H1 (cell line): ENCODE results near the gene KRTAP12-4. TPM values are rescaled to one million over a fixed set of nuclear protein-coding genes. Genes with fewer than 3 reads are reported as not detected.

Source experiments
- CTCF ChIA-PET: fragments of 300-600 bp; sonication (Branson Sonifier 250); formaldehyde crosslinking; loops from one replicate; lab custom pipeline; 2021; ENCODE audit not compliant: partially characterized antibody; lab: Charles Lee
- POLR2A ChIA-PET: fragments of 300-600 bp; sonication (Branson Sonifier 250); formaldehyde crosslinking; loops from one replicate; lab custom pipeline; 2021; ENCODE audit warnings: inconsistent platforms; ENCODE audit not compliant: partially characterized antibody; lab: Charles Lee
- DNase-seq, 2 experiments: peaks; one replicate each; pipeline versions ENCODE4 v3.0.0 to v3.0.0-alpha.2; 2010 to 2022; ENCODE audit warnings: low spot score in 2 of 2, low read depth in 1 of 2, mixed read lengths in 1 of 2
- FAIRE-seq: peaks from 2 replicates; lab custom pipeline; 2011; peaks lifted over from hg19 to GRCh38; lab: Jason Lieb, UNC
- H2AFZ ChIP-seq: 2 replicates; pipeline ENCODE4 v1.8.1; 2012; ENCODE audit warnings: low read length, inconsistent platforms
- H2AK5ac ChIP-seq: 2 replicates; pipeline ENCODE4 v1.6.1; 2013; ENCODE audit warnings: low read depth, low read length
- H2BK120ac ChIP-seq: replicated peaks from 2 replicates; pipeline ENCODE3; 2013; ENCODE audit warnings: low read depth, low read length, inconsistent platforms
- H2BK12ac ChIP-seq: 2 replicates; pipeline ENCODE4 v1.6.1; 2013; ENCODE audit warnings: low read depth, low read length
- H2BK15ac ChIP-seq: 2 replicates; pipeline ENCODE4 v1.6.1; 2013; ENCODE audit warnings: low read length
- H2BK20ac ChIP-seq: 2 replicates; pipeline ENCODE4 v1.6.1; 2013; ENCODE audit warnings: low read length
- H2BK5ac ChIP-seq: 2 replicates; pipeline ENCODE4 v1.6.1; 2013; ENCODE audit warnings: low read depth, low read length
- H3K14ac ChIP-seq: 2 replicates; pipeline ENCODE4 v1.6.1; 2013; ENCODE audit warnings: inconsistent platforms; ENCODE audit not compliant: insufficient read length
- H3K18ac ChIP-seq: 2 replicates; pipeline ENCODE4 v1.6.1; 2013; ENCODE audit warnings: low read length; ENCODE audit errors: extremely low read depth
- H3K23ac ChIP-seq: 2 replicates; pipeline ENCODE4 v1.6.1; 2013; ENCODE audit warnings: inconsistent platforms; ENCODE audit not compliant: insufficient read length
- H3K23me2 ChIP-seq: 2 replicates; pipeline ENCODE4 v1.6.1; 2013; ENCODE audit warnings: low read depth, low read length
- H3K27ac ChIP-seq: 2 replicates; pipeline ENCODE4 v1.6.1; 2011; ENCODE audit warnings: low read depth, low read length, inconsistent platforms
- H3K27me3 ChIP-seq, 4 experiments: replicated peaks in 1 of 4; 1 replicate in 1 of 4; 2 replicates in 3 of 4; pipeline versions ENCODE4 v1.6.1 to v1.8.1; 2011 to 2013; ENCODE audit warnings: low read length in 3 of 4, mild to moderate bottlenecking in 3 of 4, inconsistent platforms in 2 of 4, mixed read lengths in 2 of 4, moderate library complexity in 1 of 4; ENCODE audit not compliant: control insufficient read depth in 3 of 4, insufficient read depth in 3 of 4; ENCODE audit errors: extremely low read depth in 1 of 4
- H3K36me3 ChIP-seq, 4 experiments: 2 replicates each; pipeline versions ENCODE4 v1.6.1 to v1.8.1; 2011 to 2013; ENCODE audit warnings: mild to moderate bottlenecking in 4 of 4, low read length in 3 of 4, moderate library complexity in 2 of 4, control low read depth in 1 of 4, inconsistent platforms in 1 of 4; ENCODE audit not compliant: insufficient read depth in 4 of 4, control insufficient read depth in 2 of 4
- H3K4ac ChIP-seq: replicated peaks from 2 replicates; pipeline ENCODE3; 2013; ENCODE audit warnings: low read length, low read depth, mixed read lengths, inconsistent platforms; ENCODE audit not compliant: insufficient read length
- H3K4me1 ChIP-seq, 4 experiments: replicated peaks in 1 of 4; 1 replicate in 1 of 4; 2 replicates in 3 of 4; pipeline versions ENCODE4 v1.6.1 to v1.8.1; 2011 to 2013; ENCODE audit warnings: low read length in 3 of 4, inconsistent platforms in 2 of 4, mixed read lengths in 1 of 4; ENCODE audit not compliant: insufficient read depth in 4 of 4, control insufficient read depth in 3 of 4
- H3K4me2 ChIP-seq, 2 experiments: 2 replicates each; pipeline versions ENCODE4 v1.6.1 to v1.8.1; 2011 to 2013; ENCODE audit warnings: low read depth in 2 of 2, low read length in 2 of 2, control low read depth in 1 of 2, inconsistent platforms in 1 of 2, mild to moderate bottlenecking in 1 of 2; ENCODE audit not compliant: insufficient read depth in 1 of 2
- H3K4me3 ChIP-seq, 4 experiments: fragments of 200-600, 300-600 bp in 1 of 4; sonication (generic), shearing (Covaris generic), sonication (Bioruptor Twin) in 1 of 4; 2 replicates each; pipeline versions ENCODE4 v1.5.1 to v1.8.1; 2011 to 2016; ENCODE audit warnings: low read length in 4 of 4, low read depth in 3 of 4, control low read depth in 2 of 4, inconsistent platforms in 2 of 4, mild to moderate bottlenecking in 2 of 4, mixed read lengths in 1 of 4, moderate library complexity in 1 of 4; ENCODE audit not compliant: insufficient read depth in 2 of 4; ENCODE audit errors: extremely low read depth in 1 of 4
- H3K56ac ChIP-seq: replicated peaks from 2 replicates; pipeline ENCODE3; 2013; ENCODE audit warnings: low read depth, mild to moderate bottlenecking, mixed read lengths, low read length, inconsistent platforms; ENCODE audit not compliant: insufficient read length
- H3K79me1 ChIP-seq: 2 replicates; pipeline ENCODE4 v1.6.1; 2013; ENCODE audit warnings: low read depth, low read length, control low read depth
- H3K79me2 ChIP-seq, 2 experiments: 2 replicates each; pipeline versions ENCODE4 v1.6.1 to v1.8.1; 2012 to 2013; ENCODE audit warnings: low read length in 2 of 2, mild to moderate bottlenecking in 2 of 2, inconsistent platforms in 1 of 2; ENCODE audit not compliant: insufficient read depth in 2 of 2, control insufficient read depth in 1 of 2
- H3K9ac ChIP-seq, 4 experiments: replicated peaks in 1 of 4; 1 replicate in 1 of 4; 2 replicates in 3 of 4; pipeline versions ENCODE4 v1.6.1 to v1.8.1; 2011 to 2013; ENCODE audit warnings: low read depth in 3 of 4, low read length in 3 of 4, control low read depth in 2 of 4, mild to moderate bottlenecking in 2 of 4, moderate library complexity in 2 of 4, inconsistent platforms in 1 of 4; ENCODE audit errors: extremely low read depth in 1 of 4
- H3K9me3 ChIP-seq, 2 experiments: 2 replicates each; pipeline versions ENCODE4 v1.6.1 to v1.8.1; 2012 to 2013; ENCODE audit warnings: mild to moderate bottlenecking in 2 of 2, moderate library complexity in 2 of 2, control low read depth in 1 of 2, inconsistent platforms in 1 of 2, low read depth in 1 of 2, low read length in 1 of 2, mixed read lengths in 1 of 2; ENCODE audit not compliant: insufficient read depth in 2 of 2
- H4K20me1 ChIP-seq, 2 experiments: replicated peaks in 1 of 2; 2 replicates each; pipeline versions ENCODE3 to v1.8.1; 2011 to 2013; ENCODE audit warnings: inconsistent platforms in 2 of 2, low read length in 2 of 2, mild to moderate bottlenecking in 1 of 2; ENCODE audit not compliant: insufficient read depth in 2 of 2, control insufficient read depth in 1 of 2
- H4K5ac ChIP-seq: 2 replicates; pipeline ENCODE4 v1.6.1; 2013; ENCODE audit warnings: low read length, low read depth, mixed read lengths, inconsistent platforms; ENCODE audit not compliant: insufficient read length
- H4K8ac ChIP-seq: 2 replicates; pipeline ENCODE4 v1.8.0; 2013; ENCODE audit warnings: mild to moderate bottlenecking, moderate library complexity, low read length, inconsistent platforms; ENCODE audit not compliant: insufficient read depth; ENCODE audit errors: extremely low read depth
- H4K91ac ChIP-seq: replicated peaks from 2 replicates; pipeline ENCODE3; 2013; ENCODE audit warnings: low read length, mixed read lengths, inconsistent platforms; ENCODE audit not compliant: insufficient read length
- EGR1 ChIP-seq: IDR thresholded peaks from 2 replicates; pipeline ENCODE4 v1.6.1; 2011; ENCODE audit warnings: low read depth, low read length, borderline replicate concordance
- KDM5A ChIP-seq: fragments of 200-600 bp; IDR thresholded peaks from 2 replicates; pipeline ENCODE4 v1.7.1; 2012; ENCODE audit warnings: mild to moderate bottlenecking, low read length, inconsistent platforms, mixed read lengths
- TCF12 ChIP-seq: IDR thresholded peaks from 2 replicates; pipeline ENCODE4 v1.6.1; 2011; ENCODE audit warnings: low read depth, mild to moderate bottlenecking, low read length
- WGBS, 2 experiments: shearing (Covaris generic) in 1 of 2; methylation state at CpG; one replicate each; pipeline versions ENCODE4 v1.1.6 to v1.1.7; 2013 to 2015; ENCODE audit warnings: low lambda C conversion rate in 2 of 2, mixed read lengths in 2 of 2, inconsistent platforms in 1 of 2, low coverage in 1 of 2, missing lambda C conversion rate in 1 of 2; ENCODE audit not compliant: insufficient replicate concordance in 2 of 2, insufficient coverage in 1 of 2, insufficient read length in 1 of 2; ENCODE audit errors: extremely low coverage in 1 of 2, missing lambda C conversion rate in 1 of 2; 5-methylcytosine and 5-hydroxymethylcytosine counted together
- polyA plus RNA-seq, 7 experiments: library from polyadenylated mRNA; depleted of rRNA in 3 of 7; stranded (reverse) in 5 of 7; unstranded in 2 of 7; fragments of >200 nt in 5 of 7; fragments of 200-250 nt in 2 of 7; gene quantifications; 1 replicate in 5 of 7; 2 replicates in 1 of 7; 4 replicates in 1 of 7; pipeline versions ENCODE4 v1.2.1 to v1.2.3, GENCODE V29; 2011 to 2013; ENCODE audit warnings: missing spikeins in 2 of 7, mixed read lengths in 2 of 7
- total RNA-seq: library from RNA; stranded (reverse); fragmentation: NEBNext Ultra II Directional; extraction: Animal tissue kit (Norgen Biotek cat#: 25700); gene quantifications from 2 replicates; pipeline ENCODE4 v1.2.1, GENCODE V29; 2021
- TF ChIP-seq, protein P1 (sequence below): IDR thresholded peaks from 2 replicates; pipeline ENCODE4 v1.6.1; 2011; ENCODE audit warnings: low read length, improper control_type of control experiment

KRTAP12-4 gene
- total and polyA plus RNA-seq, 2 of the 8 experiments (the other 6 are each of a cell fraction or from before 2014, with no cell fraction given): not detected

DNA sequence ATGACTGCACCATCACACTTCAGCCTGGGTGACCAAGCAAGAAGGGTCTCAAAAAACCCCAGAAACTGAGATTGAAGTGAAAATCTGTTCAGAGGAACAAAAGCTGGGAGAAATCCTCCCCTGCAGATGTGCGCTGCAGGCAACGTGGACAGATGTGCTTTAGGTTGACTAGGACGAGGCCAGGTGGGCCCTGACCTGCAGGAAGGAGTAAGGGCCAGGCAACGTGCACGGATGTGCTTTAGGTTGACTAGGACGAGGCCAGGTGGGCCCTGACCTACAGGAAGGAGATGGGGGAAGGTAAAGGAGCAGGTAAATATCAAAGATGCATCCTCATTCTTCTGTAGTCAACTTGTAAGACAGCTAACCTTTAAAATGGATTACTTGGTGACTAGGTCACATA is 30.0 kb upstream of the KRTAP12-4 start:
- no peak overlapping the region for H3K4ac ChIP-seq
- no peak overlapping the region for H2AFZ ChIP-seq
- no peak overlapping the region for H2BK5ac ChIP-seq
- no peak overlapping the region for H3K27ac ChIP-seq
- H3K14ac ChIP-seq: no peak overlapping the region
- H2BK120ac ChIP-seq: no peak overlapping the region
- no peak overlapping the region for H3K18ac ChIP-seq
- no peak overlapping the region for H2BK15ac ChIP-seq
- no peak overlapping the region for H2BK12ac ChIP-seq
- H3K79me1 ChIP-seq: no peaks in the 10 kb centered on the region
- H3K23me2 ChIP-seq: no peaks in the 10 kb centered on the region
- no peak overlapping the region for H3K9ac ChIP-seq
- TF ChIP-seq EGR1 (no peak), TCF12 (no peak), KDM5A (no peak)
- TF ChIP-seq, protein P1, sequence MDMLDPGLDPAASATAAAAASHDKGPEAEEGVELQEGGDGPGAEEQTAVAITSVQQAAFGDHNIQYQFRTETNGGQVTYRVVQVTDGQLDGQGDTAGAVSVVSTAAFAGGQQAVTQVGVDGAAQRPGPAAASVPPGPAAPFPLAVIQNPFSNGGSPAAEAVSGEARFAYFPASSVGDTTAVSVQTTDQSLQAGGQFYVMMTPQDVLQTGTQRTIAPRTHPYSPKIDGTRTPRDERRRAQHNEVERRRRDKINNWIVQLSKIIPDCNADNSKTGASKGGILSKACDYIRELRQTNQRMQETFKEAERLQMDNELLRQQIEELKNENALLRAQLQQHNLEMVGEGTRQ: no peak
- no peak overlapping the region for H4K5ac ChIP-seq
- H4K91ac ChIP-seq: no peak overlapping the region
- ChIA-PET CTCF (no interaction called here), POLR2A (no interaction called here)
- H3K27me3 ChIP-seq: no peaks in the 10 kb centered on the region
- DNase-seq (no peak), FAIRE-seq (no peak)
- no peak overlapping the region for H3K23ac ChIP-seq
- no peak overlapping the region for H3K56ac ChIP-seq
- no peaks in the 10 kb centered on the region for H3K36me3 ChIP-seq
- WGBS, 2 experiments: 70% methylated on average over 6 of the region's 6 CpGs; no CpG with 5 or more reads in 1 of the 2 experiments
- H3K4me3 ChIP-seq: no peak overlapping the region
- H2AK5ac ChIP-seq: no peak overlapping the region
- H3K4me1 ChIP-seq: peaks cover 5 to 11% (median 9%) of the 10 kb centered on the region in 4 experiments
- no peaks in the 10 kb centered on the region for H4K20me1 ChIP-seq
- H2BK20ac ChIP-seq: no peak overlapping the region
- H3K79me2 ChIP-seq: no peaks in the 10 kb centered on the region
- no peak overlapping the region for H3K4me2 ChIP-seq
- no peak overlapping the region for H4K8ac ChIP-seq
- H3K9me3 ChIP-seq: no peaks in the 10 kb centered on the region
